Thyroid gland (tissue), 4 donors: ENCODE data around the gene NCBP2.

ENCODE experiments used
- CTCF ChIP-seq, 6 experiments: fragments of 200-600 bp in 3 of 6; fragments of 450-650 bp in 3 of 6; sonication (generic) in 3 of 6; IDR thresholded peaks; one replicate each; pipeline ENCODE4 v1.5.1; 2016 to 2019; ENCODE audit warnings: antibody characterized with exemption in 6 of 6, mild to moderate bottlenecking in 2 of 6, inconsistent platforms in 1 of 6, moderate library complexity in 1 of 6
- POLR2A ChIP-seq, 2 donors: fragments of 450-650 bp; IDR thresholded peaks; one replicate each; pipeline ENCODE4 v1.6.1; 2017; ENCODE audit warnings: antibody characterized with exemption in 2 of 2, mild to moderate bottlenecking in 2 of 2, moderate library complexity in 1 of 2

GRCh38 chr3:196974661-196975060 lies 32.3 kb upstream of the NCBP2 start:
- no peak for TF ChIP-seq CTCF (IDR thresholded peaks at IDR 0.05)
- no peak for TF ChIP-seq POLR2A (IDR thresholded peaks at IDR 0.05)
